Suprapubic skin (tissue), 4 donors: Measurements from ENCODE around the gene MCC.

ENCODE experiments used
- EP300 ChIP-seq: sonication (generic); formaldehyde crosslinking; IDR thresholded peaks from one replicate; pipeline ENCODE4 v1.6.1; 2017; ENCODE audit warnings: antibody characterized with exemption
- POLR2A ChIP-seq, 2 donors: fragments of 450-650 bp; IDR thresholded peaks; one replicate each; pipeline ENCODE4 v1.6.1; 2017; ENCODE audit warnings: antibody characterized with exemption in 2 of 2, mild to moderate bottlenecking in 2 of 2, moderate library complexity in 2 of 2
- POLR2AphosphoS5 ChIP-seq, 3 donors: sonication (generic); formaldehyde crosslinking; IDR thresholded peaks; one replicate each; pipeline ENCODE4 v1.6.1; 2017; ENCODE audit warnings: antibody characterized with exemption in 3 of 3

DNA sequence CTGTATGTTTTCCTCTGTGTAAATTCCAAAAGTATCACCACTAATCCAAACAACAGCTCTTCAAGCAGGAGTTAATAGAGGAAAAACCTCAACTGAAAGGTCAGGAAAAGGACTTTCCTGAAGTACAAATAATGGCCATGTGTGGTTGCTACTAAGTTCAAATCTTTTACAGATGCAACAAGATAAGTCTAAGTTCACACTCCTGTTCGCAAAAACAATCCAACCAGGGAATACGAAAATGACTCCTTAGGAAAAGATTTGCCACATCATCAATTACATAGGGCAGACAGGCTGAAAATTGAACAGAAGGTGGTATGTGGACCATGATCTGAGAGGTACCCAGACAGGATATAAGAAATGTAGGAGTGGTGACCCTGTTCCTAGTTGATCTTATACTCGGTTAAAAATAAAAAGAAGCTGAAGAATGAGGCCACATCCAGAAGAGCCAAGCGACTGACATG is 263.6 kb downstream of the MCC start:
- TF ChIP-seq POLR2A (IDR thresholded peaks at IDR 0.05) = no peak
- no peak for TF ChIP-seq POLR2AphosphoS5 (IDR thresholded peaks at IDR 0.05)
- no peak for TF ChIP-seq EP300
